ENCODE data around the gene SMTNL2. TPM values are rescaled to one million over a fixed set of nuclear protein-coding genes. Genes with fewer than 3 reads are reported as not detected.

Gene SMTNL2
- polyA plus RNA-seq, 1 of the 3 experiments (the other 2 are of a cell fraction), result not detected

GRCh38 chr17:4566785-4567184 lies 17.5 kb upstream of the SMTNL2 start:
- Histone ChIP-seq H3K9me3 (no peaks in the 10 kb centered on the region), H3K4me3 (ENCODE audit: low read depth in 2 of 2, low read length in 1 of 2) (peak overlapping the region in 1 of 2 experiments; percentile 28; a peak in 1 of 4 replicates), H3K27me3 (ENCODE audit: insufficient read depth) (peaks cover 12% of the 10 kb centered on the region; the same call in 1 of the 2 replicates), H3K9ac (no peak overlapping the region), H4K20me1 (ENCODE audit: insufficient read depth) (no peaks in the 10 kb centered on the region), H3K4me1 (ENCODE audit: control insufficient read depth in 1 of 2, insufficient read depth in 2 of 2, low read depth in 1 of 2, low read length in 1 of 2) (no peaks in the 10 kb centered on the region), H3K27ac (ENCODE audit: low read depth in 2 of 2, low read length in 1 of 2) (no peak overlapping the region), H3F3A (replicated peaks; ENCODE audit: insufficient read depth) (no peaks in the 10 kb centered on the region), H3K36me3 (replicated peaks in 1 of 2; ENCODE audit: control insufficient read depth in 1 of 2, insufficient read depth in 2 of 2, low read length in 1 of 2) (no peaks in the 10 kb centered on the region), H3K9me2 (no peaks in the 10 kb centered on the region), H3K79me2 (ENCODE audit: insufficient read depth) (no peaks in the 10 kb centered on the region), H2AFZ (ENCODE audit: low read depth) (no peak overlapping the region), H3K4me2 (no peak overlapping the region)
- peak; percentile 81 for DNase-seq
- ChIA-PET POLR2A (interaction anchor here (1.0 kb wide), 1 partner anchor 9 kb away, joined by 3 read pairs; no protein-coding TSS in a partner anchor), CTCF (interaction anchor here (0.5 to 6.8 kb wide), 61 partner anchors 10 to 470 kb away, joined by 3 to 237 read pairs (median 4); partner anchors contain the start of genes ARRB2, MYBBP1A, PELP1 and PSMB6)
- 12% methylated on average over 5 of the region's 5 CpGs for WGBS (ENCODE audit: low lambda C conversion rate)
- TF ChIP-seq RAD21 (IDR thresholded peaks at IDR 0.05; ENCODE audit: low read length), result peak; percentile 88
- TF ChIP-seq EZH2phosphoT487 (IDR thresholded peaks at IDR 0.05; ENCODE audit: borderline replicate concordance, low read depth), result no peak
- TF ChIP-seq RCOR1 (IDR thresholded peaks at IDR 0.05; ENCODE audit: low read length), result peak; percentile 25; the same call in 1 of the 2 replicates
- peak; percentile 86 for TF ChIP-seq SMC3 (IDR thresholded peaks at IDR 0.05; ENCODE audit: low read depth, low read length)
- no peak for TF ChIP-seq YY1 (IDR thresholded peaks at IDR 0.05; ENCODE audit: low read depth)
- peak; percentile 79 for TF ChIP-seq CTCF (IDR thresholded peaks at IDR 0.05)

GRCh38 chr17:4569591-4569990 lies 14.7 kb upstream of the SMTNL2 start:
- no peak overlapping the region for H2AFZ ChIP-seq (ENCODE audit: low read depth)
- no peaks in the 10 kb centered on the region for H3K9me2 ChIP-seq
- H3K4me1 ChIP-seq (ENCODE audit: control insufficient read depth in 1 of 2, insufficient read depth in 2 of 2, low read depth in 1 of 2, low read length in 1 of 2), result no peaks in the 10 kb centered on the region
- H3K36me3 ChIP-seq (replicated peaks in 1 of 2; ENCODE audit: control insufficient read depth in 1 of 2, insufficient read depth in 2 of 2, low read length in 1 of 2), result no peaks in the 10 kb centered on the region
- no peak overlapping the region for H3K4me2 ChIP-seq
- no peak overlapping the region for H3K27ac ChIP-seq (ENCODE audit: low read depth in 2 of 2, low read length in 1 of 2)
- H3K4me3 ChIP-seq (ENCODE audit: low read depth in 2 of 2, low read length in 1 of 2), result no peak overlapping the region
- peaks cover 22% of the 10 kb centered on the region; the same call in 1 of the 2 replicates for H3K27me3 ChIP-seq (ENCODE audit: insufficient read depth)
- no peaks in the 10 kb centered on the region for H4K20me1 ChIP-seq (ENCODE audit: insufficient read depth)
- TF ChIP-seq NRF1 (IDR thresholded peaks at IDR 0.05; ENCODE audit: low read depth, low read length) (no peak), POLR2AphosphoS5 (IDR thresholded peaks at IDR 0.05; ENCODE audit: low read depth, low read length) (no peak), REST (IDR thresholded peaks at IDR 0.05; ENCODE audit: low read depth, low read length) (no peak), GABPA (IDR thresholded peaks at IDR 0.05; ENCODE audit: low read depth) (no peak), RAD21 (IDR thresholded peaks at IDR 0.05; ENCODE audit: low read length) (no peak), TCF12 (IDR thresholded peaks at IDR 0.05) (no peak), JUND (IDR thresholded peaks at IDR 0.05) (no peak), MXI1 (IDR thresholded peaks at IDR 0.05; ENCODE audit: low read depth, low read length) (no peak), MEF2A (IDR thresholded peaks at IDR 0.05; ENCODE audit: borderline replicate concordance, low read depth) (no peak), RFX5 (IDR thresholded peaks at IDR 0.05; ENCODE audit: low read length) (no peak)
- 92% methylated on average over 1 of the region's 1 CpG for WGBS (ENCODE audit: low lambda C conversion rate)
- H3F3A ChIP-seq (replicated peaks; ENCODE audit: insufficient read depth), result no peaks in the 10 kb centered on the region
- H3K9me3 ChIP-seq, result no peaks in the 10 kb centered on the region
- no peaks in the 10 kb centered on the region for H3K79me2 ChIP-seq (ENCODE audit: insufficient read depth)
- CTCF ChIA-PET, result interaction anchor here (0.6 to 6.8 kb wide), 9 partner anchors 12 to 562 kb away, joined by 3 to 237 read pairs (median 4); partner anchors contain the start of gene SMTNL2
- H3K9ac ChIP-seq, result no peak overlapping the region
- POLR2A ChIA-PET, result no interaction called here
- no peak for DNase-seq

Data from SK-N-SH (cell line).